GM23338 (cell line): ENCODE results near the gene ZNF740. TPM values are rescaled to one million over a fixed set of nuclear protein-coding genes. Genes with fewer than 3 reads are reported as not detected.
A peak's percentile ranks its signal among the peaks of the same experiment; 100 is the strongest.

Experiments used
- ATAC-seq: fragments of 200-7000 bp; cut with Tn5 transposase; 3 replicates; pipeline ENCODE4 v1.9.1; 2020
- DNase-seq: peaks from one replicate; pipeline ENCODE4 v3.0.0-alpha.2; 2015; ENCODE audit warnings: low spot score
- H2AFZ ChIP-seq: fragments of 200-600 bp; sonication (generic); 2 replicates; pipeline ENCODE4 v1.8.0; 2016; ENCODE audit warnings: antibody characterized with exemption, mild to moderate bottlenecking, moderate library complexity
- H3F3A ChIP-seq: fragments of 200-600 bp; sonication (generic); replicated peaks from 2 replicates; pipeline ENCODE4 v1.8.0; 2017; ENCODE audit warnings: antibody characterized with exemption, mixed run types, low read depth
- H3K27ac ChIP-seq: fragments of 200-600 bp; sonication (generic); 2 replicates; pipeline ENCODE4 v1.6.1; 2016; ENCODE audit warnings: low read depth
- H3K27me3 ChIP-seq: fragments of 200-600 bp; sonication (generic); 2 replicates; pipeline ENCODE4 v1.8.0; 2016; ENCODE audit warnings: mild to moderate bottlenecking, mixed run types, moderate library complexity; ENCODE audit not compliant: insufficient read depth
- H3K36me3 ChIP-seq: fragments of 200-600 bp; sonication (generic); 2 replicates; pipeline ENCODE4 v1.8.0; 2016; ENCODE audit warnings: mild to moderate bottlenecking; ENCODE audit not compliant: insufficient read depth
- H3K4me1 ChIP-seq: fragments of 200-600 bp; sonication (generic); 2 replicates; pipeline ENCODE4 v1.8.0; 2016; ENCODE audit warnings: mild to moderate bottlenecking, moderate library complexity; ENCODE audit not compliant: insufficient read depth
- H3K4me2 ChIP-seq: fragments of 200-600 bp; sonication (generic); 2 replicates; pipeline ENCODE4 v1.7.1; 2017; ENCODE audit warnings: mixed run types
- H3K4me3 ChIP-seq: fragments of 200-600 bp; sonication (generic); 2 replicates; pipeline ENCODE4 v1.6.1; 2016; ENCODE audit warnings: mixed run types
- H3K79me2 ChIP-seq: fragments of 200-600 bp; sonication (generic); replicated peaks from 2 replicates; pipeline ENCODE4 v1.8.0; 2017; ENCODE audit warnings: mild to moderate bottlenecking; ENCODE audit not compliant: insufficient read depth
- H3K9me2 ChIP-seq: fragments of 200-600 bp; sonication (generic); 2 replicates; pipeline ENCODE4 v1.8.0; 2017; ENCODE audit not compliant: insufficient read depth
- H4K20me1 ChIP-seq: fragments of 200-600 bp; sonication (generic); replicated peaks from 2 replicates; pipeline ENCODE4 v1.8.0; 2017; ENCODE audit warnings: mild to moderate bottlenecking; ENCODE audit not compliant: insufficient read depth
- H3K27ac Mint-ChIP-seq: 2 replicates; pipeline ENCODE4 v1.8.0; 2020; ENCODE audit warnings: inconsistent platforms, mild to moderate bottlenecking, moderate library complexity, mixed read lengths
- H3K27me3 Mint-ChIP-seq: 3 replicates; pipeline ENCODE4 v1.8.0; 2022; ENCODE audit warnings: low read depth, mild to moderate bottlenecking, moderate library complexity, mixed read lengths, inconsistent platforms; ENCODE audit not compliant: insufficient read depth, poor library complexity
- H3K36me3 Mint-ChIP-seq: 3 replicates; pipeline ENCODE4 v1.8.0; 2021; ENCODE audit warnings: low read depth, mild to moderate bottlenecking, inconsistent platforms, moderate library complexity, mixed read lengths
- H3K4me1 Mint-ChIP-seq: 3 replicates; pipeline ENCODE4 v1.8.0; 2020; ENCODE audit warnings: mild to moderate bottlenecking, inconsistent platforms, mixed read lengths
- H3K4me3 Mint-ChIP-seq: 3 replicates; pipeline ENCODE4 v1.8.0; 2021; ENCODE audit warnings: moderate library complexity, mild to moderate bottlenecking, inconsistent platforms, mixed read lengths
- H3K9me3 Mint-ChIP-seq: 3 replicates; pipeline ENCODE4 v1.8.0; 2020; ENCODE audit warnings: moderate library complexity, mild to moderate bottlenecking, inconsistent platforms, mixed read lengths
- EZH2 ChIP-seq: fragments of 200-600 bp; sonication (generic); IDR thresholded peaks from one replicate; pipeline ENCODE4 v1.8.0; 2017; ENCODE audit warnings: antibody characterized with exemption, mild to moderate bottlenecking, low read depth; ENCODE audit not compliant: unreplicated experiment
- EZH2phosphoT487 ChIP-seq: fragments of 200-600 bp; sonication (generic); IDR thresholded peaks from one replicate; pipeline ENCODE4 v1.8.1; 2018; ENCODE audit warnings: antibody characterized with exemption; ENCODE audit not compliant: unreplicated experiment
- JUNB ChIP-seq: IDR thresholded peaks from one replicate; pipeline ENCODE4 v1.6.1; 2016; ENCODE audit warnings: antibody characterized with exemption; ENCODE audit not compliant: unreplicated experiment
- NANOG ChIP-seq: IDR thresholded peaks from 2 replicates; pipeline ENCODE4 v1.6.1; 2016; ENCODE audit warnings: antibody characterized with exemption, borderline replicate concordance
- POLR2AphosphoS5 ChIP-seq: IDR thresholded peaks from 2 replicates; pipeline ENCODE4 v1.6.1; 2016; ENCODE audit warnings: antibody characterized with exemption, low read depth
- STAT1 ChIP-seq: IDR thresholded peaks from one replicate; pipeline ENCODE4 v1.6.1; 2016; ENCODE audit warnings: antibody characterized with exemption; ENCODE audit not compliant: unreplicated experiment
- ZNF114 ChIP-seq: fragments of 250-450 bp; sonication (Bioruptor Pico); IDR thresholded peaks from 2 replicates; pipeline ENCODE4 v1.5.0; 2020; ENCODE audit warnings: mild to moderate bottlenecking, moderate library complexity
- ZNF331 ChIP-seq: fragments of 250-450 bp; sonication (Bioruptor Pico); IDR thresholded peaks from 2 replicates; pipeline ENCODE4 v1.5.0; 2020; ENCODE audit warnings: low read depth, mild to moderate bottlenecking, moderate library complexity
- polyA plus RNA-seq: library from polyadenylated mRNA; unstranded; fragments of >200 nt; fragmentation: Nextera tagmentation; extraction: Ambion mirVana; gene quantifications from 2 replicates; pipeline ENCODE4 v1.2.1, GENCODE V29; 2016
- total RNA-seq: library from RNA; depleted of rRNA; stranded (reverse); fragments of >200 nt; shearing (Covaris generic); gene quantifications from 2 replicates; pipeline ENCODE4 v1.2.3, GENCODE V29; 2014
- TF ChIP-seq, protein P1 (sequence below): IDR thresholded peaks from one replicate; pipeline ENCODE4 v1.6.1; 2018; ENCODE audit warnings: antibody characterized with exemption; ENCODE audit not compliant: unreplicated experiment
- TF ChIP-seq, protein P2 (sequence below), 2 experiments: fragments of 200-600 bp in 1 of 2; sonication (generic) in 1 of 2; conservative IDR thresholded peaks; 2 replicates each; pipeline versions ENCODE4 v1.5.1 to v1.6.1; 2016 to 2017; ENCODE audit warnings: antibody characterized with exemption in 2 of 2, low read depth in 2 of 2, mild to moderate bottlenecking in 2 of 2, moderate library complexity in 1 of 2
- TF ChIP-seq, protein P3 (sequence below): IDR thresholded peaks from 2 replicates; pipeline ENCODE4 v1.6.1; 2016; ENCODE audit warnings: antibody characterized with exemption

ZNF740 gene
- total and polyA plus RNA-seq, 2 experiments from 2014 or later = 2.6 to 13.0 TPM

DNA sequence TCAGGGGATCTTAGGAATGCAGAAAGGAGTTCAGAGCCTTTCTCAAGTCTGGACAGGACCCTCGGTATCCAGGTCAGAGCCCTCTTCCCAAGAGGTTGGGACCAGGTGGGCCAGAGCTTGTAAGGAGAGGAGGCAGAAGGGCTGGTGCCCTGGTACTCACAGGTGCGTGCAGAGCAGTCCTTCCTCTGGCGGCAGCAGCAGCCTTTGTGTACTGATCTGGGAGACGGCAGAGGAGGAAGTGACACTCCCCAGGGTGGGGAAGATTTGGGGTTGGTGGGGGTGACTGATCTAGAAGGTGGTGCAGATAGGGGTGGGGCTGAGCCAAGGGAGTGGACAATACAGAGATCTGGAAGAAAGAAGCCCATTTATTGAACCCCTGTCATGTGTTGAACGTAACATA is 26.5 kb downstream of the ZNF740 start, which contains the start of gene ITGB7:
Gene ITGB7 (minus strand): TSS at position 210 of the 400 bp plus-strand sequence. CDS start 6,808 bp downstream, outside the sequence.
- no peaks in the 10 kb centered on the region for H3K9me2 ChIP-seq
- H3K27me3 ChIP-seq = 0 out of 2 replicates have a peak, but pooled peaks cover 3% of the 10 kb centered on the region
- H3K79me2 ChIP-seq = no peaks in the 10 kb centered on the region; the same call in 1 of the 2 replicates
- peaks cover 8% of the 10 kb centered on the region for H3K36me3 ChIP-seq
- ATAC-seq (peak; percentile 37), DNase-seq (peak; percentile 11)
- no peak within 1 kb of the TSS for H2AFZ ChIP-seq
- H3K27ac ChIP-seq = no peak within 1 kb of the TSS
- H3K4me1 ChIP-seq = no peaks in the 10 kb centered on the region; the same call in 1 of the 2 replicates
- H3K4me3 ChIP-seq = no peak within 1 kb of the TSS
- H3K9me3 Mint-ChIP-seq = no peaks in the 10 kb centered on the region; the same call in 2 of the 3 replicates
- no peak for TF ChIP-seq EZH2phosphoT487
- TF ChIP-seq JUNB = no peak
- TF ChIP-seq, protein P1, sequence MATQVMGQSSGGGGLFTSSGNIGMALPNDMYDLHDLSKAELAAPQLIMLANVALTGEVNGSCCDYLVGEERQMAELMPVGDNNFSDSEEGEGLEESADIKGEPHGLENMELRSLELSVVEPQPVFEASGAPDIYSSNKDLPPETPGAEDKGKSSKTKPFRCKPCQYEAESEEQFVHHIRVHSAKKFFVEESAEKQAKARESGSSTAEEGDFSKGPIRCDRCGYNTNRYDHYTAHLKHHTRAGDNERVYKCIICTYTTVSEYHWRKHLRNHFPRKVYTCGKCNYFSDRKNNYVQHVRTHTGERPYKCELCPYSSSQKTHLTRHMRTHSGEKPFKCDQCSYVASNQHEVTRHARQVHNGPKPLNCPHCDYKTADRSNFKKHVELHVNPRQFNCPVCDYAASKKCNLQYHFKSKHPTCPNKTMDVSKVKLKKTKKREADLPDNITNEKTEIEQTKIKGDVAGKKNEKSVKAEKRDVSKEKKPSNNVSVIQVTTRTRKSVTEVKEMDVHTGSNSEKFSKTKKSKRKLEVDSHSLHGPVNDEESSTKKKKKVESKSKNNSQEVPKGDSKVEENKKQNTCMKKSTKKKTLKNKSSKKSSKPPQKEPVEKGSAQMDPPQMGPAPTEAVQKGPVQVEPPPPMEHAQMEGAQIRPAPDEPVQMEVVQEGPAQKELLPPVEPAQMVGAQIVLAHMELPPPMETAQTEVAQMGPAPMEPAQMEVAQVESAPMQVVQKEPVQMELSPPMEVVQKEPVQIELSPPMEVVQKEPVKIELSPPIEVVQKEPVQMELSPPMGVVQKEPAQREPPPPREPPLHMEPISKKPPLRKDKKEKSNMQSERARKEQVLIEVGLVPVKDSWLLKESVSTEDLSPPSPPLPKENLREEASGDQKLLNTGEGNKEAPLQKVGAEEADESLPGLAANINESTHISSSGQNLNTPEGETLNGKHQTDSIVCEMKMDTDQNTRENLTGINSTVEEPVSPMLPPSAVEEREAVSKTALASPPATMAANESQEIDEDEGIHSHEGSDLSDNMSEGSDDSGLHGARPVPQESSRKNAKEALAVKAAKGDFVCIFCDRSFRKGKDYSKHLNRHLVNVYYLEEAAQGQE = no peak
- TF ChIP-seq STAT1 = no peak
- TF ChIP-seq ZNF331 = no peak
- no peak for TF ChIP-seq ZNF114 (CRISPR knock-in tag)
- TF ChIP-seq NANOG = no peak
- TF ChIP-seq POLR2AphosphoS5 = no peak
- peaks cover 7% of the 10 kb centered on the region; the same call in 1 of the 2 replicates for H3F3A ChIP-seq
- H3K27ac Mint-ChIP-seq = no peak within 1 kb of the TSS
- peaks cover 26% of the 10 kb centered on the region for H3K36me3 Mint-ChIP-seq
- H3K4me3 Mint-ChIP-seq = no peak within 1 kb of the TSS; the same call in 2 of the 3 replicates
- no peak within 1 kb of the TSS for H3K4me2 ChIP-seq
- peaks cover 2% of the 10 kb centered on the region for H4K20me1 ChIP-seq
- H3K27me3 Mint-ChIP-seq = peaks cover 19% of the 10 kb centered on the region
- H3K4me1 Mint-ChIP-seq = peaks cover 19% of the 10 kb centered on the region

DNA sequence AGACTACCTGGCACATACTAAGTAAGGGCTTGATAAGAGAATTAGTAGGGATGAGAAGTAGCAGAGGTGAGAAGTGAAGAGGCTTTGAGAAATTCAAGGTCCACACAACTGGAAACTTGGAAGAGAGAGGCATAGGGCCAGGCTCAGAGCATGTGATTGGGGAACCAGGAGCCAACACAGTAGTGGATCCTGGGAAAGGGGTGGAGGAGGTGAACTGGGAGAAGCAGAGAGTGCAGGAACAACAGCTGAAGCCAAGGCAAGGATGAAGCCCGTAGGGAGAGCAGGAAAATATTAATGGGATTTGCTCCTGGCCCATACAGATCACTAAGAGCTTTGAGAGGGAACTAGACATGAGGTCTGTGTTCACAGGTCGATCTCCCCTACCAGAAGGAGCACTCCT is 27.9 kb downstream of the ZNF740 start:
- peaks cover 25% of the 10 kb centered on the region for H3K27me3 Mint-ChIP-seq
- no peak overlapping the region for H3K4me3 ChIP-seq
- H3K4me1 ChIP-seq = peaks cover 1% of the 10 kb centered on the region
- H3K4me2 ChIP-seq = no peak overlapping the region
- no peak overlapping the region for H3K27ac ChIP-seq
- H3K4me1 Mint-ChIP-seq = peaks cover 23% of the 10 kb centered on the region
- H2AFZ ChIP-seq = no peak overlapping the region
- H3K36me3 ChIP-seq = peaks cover 20% of the 10 kb centered on the region
- peaks cover 40% of the 10 kb centered on the region for H3K36me3 Mint-ChIP-seq
- H3K79me2 ChIP-seq = no peaks in the 10 kb centered on the region; the same call in 1 of the 2 replicates
- no peak; the same call in 2 of the 3 replicates for ATAC-seq
- H3K9me2 ChIP-seq = no peaks in the 10 kb centered on the region
- H3K4me3 Mint-ChIP-seq = no peak overlapping the region; the same call in 2 of the 3 replicates
- 0 out of 2 replicates have a peak, but pooled peaks cover 3% of the 10 kb centered on the region for H3K27me3 ChIP-seq
- H3K27ac Mint-ChIP-seq = no peak overlapping the region
- peaks cover 15% of the 10 kb centered on the region for H3F3A ChIP-seq
- DNase-seq = no peak
- peaks cover 13% of the 10 kb centered on the region for H4K20me1 ChIP-seq
- no peaks in the 10 kb centered on the region for H3K9me3 Mint-ChIP-seq
- TF ChIP-seq, protein P2, sequence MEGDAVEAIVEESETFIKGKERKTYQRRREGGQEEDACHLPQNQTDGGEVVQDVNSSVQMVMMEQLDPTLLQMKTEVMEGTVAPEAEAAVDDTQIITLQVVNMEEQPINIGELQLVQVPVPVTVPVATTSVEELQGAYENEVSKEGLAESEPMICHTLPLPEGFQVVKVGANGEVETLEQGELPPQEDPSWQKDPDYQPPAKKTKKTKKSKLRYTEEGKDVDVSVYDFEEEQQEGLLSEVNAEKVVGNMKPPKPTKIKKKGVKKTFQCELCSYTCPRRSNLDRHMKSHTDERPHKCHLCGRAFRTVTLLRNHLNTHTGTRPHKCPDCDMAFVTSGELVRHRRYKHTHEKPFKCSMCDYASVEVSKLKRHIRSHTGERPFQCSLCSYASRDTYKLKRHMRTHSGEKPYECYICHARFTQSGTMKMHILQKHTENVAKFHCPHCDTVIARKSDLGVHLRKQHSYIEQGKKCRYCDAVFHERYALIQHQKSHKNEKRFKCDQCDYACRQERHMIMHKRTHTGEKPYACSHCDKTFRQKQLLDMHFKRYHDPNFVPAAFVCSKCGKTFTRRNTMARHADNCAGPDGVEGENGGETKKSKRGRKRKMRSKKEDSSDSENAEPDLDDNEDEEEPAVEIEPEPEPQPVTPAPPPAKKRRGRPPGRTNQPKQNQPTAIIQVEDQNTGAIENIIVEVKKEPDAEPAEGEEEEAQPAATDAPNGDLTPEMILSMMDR (conservative IDR thresholded peaks at IDR 0.05; ENCODE audit: low read depth in 2 of 2) = no peak
- TF ChIP-seq, protein P1 = no peak
- TF ChIP-seq EZH2 = no peak
- no peak for TF ChIP-seq POLR2AphosphoS5
- TF ChIP-seq, protein P3, sequence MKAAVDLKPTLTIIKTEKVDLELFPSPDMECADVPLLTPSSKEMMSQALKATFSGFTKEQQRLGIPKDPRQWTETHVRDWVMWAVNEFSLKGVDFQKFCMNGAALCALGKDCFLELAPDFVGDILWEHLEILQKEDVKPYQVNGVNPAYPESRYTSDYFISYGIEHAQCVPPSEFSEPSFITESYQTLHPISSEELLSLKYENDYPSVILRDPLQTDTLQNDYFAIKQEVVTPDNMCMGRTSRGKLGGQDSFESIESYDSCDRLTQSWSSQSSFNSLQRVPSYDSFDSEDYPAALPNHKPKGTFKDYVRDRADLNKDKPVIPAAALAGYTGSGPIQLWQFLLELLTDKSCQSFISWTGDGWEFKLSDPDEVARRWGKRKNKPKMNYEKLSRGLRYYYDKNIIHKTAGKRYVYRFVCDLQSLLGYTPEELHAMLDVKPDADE = no peak
